Measurements from ENCODE around the gene SMU1. TPM values are rescaled to one million over a fixed set of nuclear protein-coding genes. Genes with fewer than 3 reads are reported as not detected.

The SMU1 gene
- total RNA-seq, 1 experiment from 2014 or later: 23.2 TPM

DNA sequence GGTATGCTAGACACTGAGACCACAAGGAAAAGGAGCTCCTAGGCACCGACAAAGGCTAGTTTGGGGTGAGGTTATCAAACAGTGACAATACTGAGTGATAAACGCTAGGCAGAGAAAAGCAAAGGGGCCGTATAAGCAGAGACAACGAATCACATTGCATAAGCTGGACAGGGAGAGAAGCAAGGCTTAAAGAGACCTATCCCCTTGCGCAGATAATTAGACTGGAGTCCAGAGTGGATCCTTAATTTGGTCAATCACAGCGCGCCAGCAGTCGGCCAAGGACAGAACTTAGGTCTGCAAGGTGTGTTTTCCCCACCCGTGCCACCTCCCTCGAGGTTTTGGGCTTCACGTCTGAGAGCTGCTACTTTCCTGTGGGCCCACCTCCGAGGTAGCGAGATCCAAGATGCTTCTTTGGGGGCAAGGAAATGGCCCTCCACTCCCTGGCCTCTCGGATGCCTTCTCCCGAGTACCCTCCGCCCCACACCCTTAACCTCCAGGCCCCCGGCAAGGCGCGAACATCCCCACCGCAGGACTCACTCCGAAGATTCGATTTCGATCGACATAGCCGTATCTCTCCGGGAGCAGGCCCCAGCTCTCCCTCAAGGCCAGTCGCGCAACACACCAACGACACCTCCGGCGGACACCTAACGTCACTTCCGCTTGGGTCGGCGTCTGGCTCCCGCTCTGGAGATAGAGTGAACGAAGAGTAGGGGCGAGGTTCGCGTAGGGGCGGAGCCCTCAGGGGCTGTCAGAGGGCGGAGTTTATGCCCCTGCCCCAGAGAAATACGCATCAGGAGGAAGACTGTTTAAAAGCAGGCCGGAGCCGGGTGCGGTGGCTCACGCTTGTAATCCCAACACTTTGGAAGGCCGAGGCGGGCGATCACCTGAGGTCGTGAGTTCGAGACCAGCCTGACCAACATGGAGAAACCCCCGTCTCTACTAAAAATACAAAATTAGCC is at the start of gene SMU1 (continued):
- TF ChIP-seq GABPB1 (CRISPR knock-in tag; IDR thresholded peaks at IDR 0.05) (peak; percentile 62), SMAD4 (CRISPR knock-in tag; IDR thresholded peaks at IDR 0.05) (no peak), ZNF138 (CRISPR knock-in tag; conservative IDR thresholded peaks at IDR 0.05) (no peak)

DNA sequence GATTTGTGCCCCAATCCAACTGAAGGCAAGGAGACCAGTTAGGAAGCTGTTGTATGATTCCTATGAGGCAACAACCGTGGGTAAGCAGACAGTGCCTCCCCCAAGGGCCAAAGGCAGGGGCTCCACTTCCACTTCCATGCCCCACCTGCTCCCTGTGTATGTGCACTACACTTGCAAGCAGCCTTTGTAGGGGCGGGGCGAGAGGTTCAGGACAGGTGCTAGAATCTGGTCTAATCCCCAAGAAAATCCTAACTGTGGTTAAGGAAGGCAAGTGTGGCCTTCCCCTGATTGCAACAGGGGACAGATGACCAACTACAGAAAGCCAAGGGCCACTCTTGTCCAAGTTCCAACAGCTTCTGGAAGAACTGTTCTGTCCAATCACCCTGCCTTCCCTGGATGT is 49.0 kb upstream of the SMU1 start:
- Mint-ChIP-seq H3K4me1 (0 out of 2 replicates have a peak, but pooled peaks cover 6% of the 10 kb centered on the region), H3K9me3 (peaks cover 9% of the 10 kb centered on the region), H3K27me3 (ENCODE audit: low read depth) (no peaks in the 10 kb centered on the region), H3K27ac (no peak overlapping the region), H3K4me3 (no peak overlapping the region), H3K36me3 (peaks cover 20% of the 10 kb centered on the region)
- DNase-seq (ENCODE audit: low spot score) (no peak), ATAC-seq (no peak)
- POLR2A ChIA-PET: no interaction called here
- TF ChIP-seq, protein P1, sequence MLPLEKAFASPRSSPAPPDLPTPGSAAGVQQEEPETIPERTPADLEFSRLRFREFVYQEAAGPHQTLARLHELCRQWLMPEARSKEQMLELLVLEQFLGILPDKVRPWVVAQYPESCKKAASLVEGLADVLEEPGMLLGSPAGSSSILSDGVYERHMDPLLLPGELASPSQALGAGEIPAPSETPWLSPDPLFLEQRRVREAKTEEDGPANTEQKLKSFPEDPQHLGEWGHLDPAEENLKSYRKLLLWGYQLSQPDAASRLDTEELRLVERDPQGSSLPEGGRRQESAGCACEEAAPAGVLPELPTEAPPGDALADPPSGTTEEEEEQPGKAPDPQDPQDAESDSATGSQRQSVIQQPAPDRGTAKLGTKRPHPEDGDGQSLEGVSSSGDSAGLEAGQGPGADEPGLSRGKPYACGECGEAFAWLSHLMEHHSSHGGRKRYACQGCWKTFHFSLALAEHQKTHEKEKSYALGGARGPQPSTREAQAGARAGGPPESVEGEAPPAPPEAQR (CRISPR knock-in tag; IDR thresholded peaks at IDR 0.05): no peak
- TF ChIP-seq GABPB1 (CRISPR knock-in tag; IDR thresholded peaks at IDR 0.05) (no peak), RORB (CRISPR knock-in tag; IDR thresholded peaks at IDR 0.05) (no peak), ZNF121 (CRISPR knock-in tag; IDR thresholded peaks at IDR 0.05) (no peak), ETV6 (CRISPR knock-in tag; IDR thresholded peaks at IDR 0.05) (no peak), MYBL2 (CRISPR knock-in tag; IDR thresholded peaks at IDR 0.05) (no peak), PRRX2 (CRISPR knock-in tag; IDR thresholded peaks at IDR 0.05) (no peak), ZNF396 (CRISPR knock-in tag; IDR thresholded peaks at IDR 0.05; ENCODE audit: borderline replicate concordance) (no peak), RELA (CRISPR knock-in tag; IDR thresholded peaks at IDR 0.05; ENCODE audit: borderline replicate concordance) (no peak), SOX15 (CRISPR knock-in tag; IDR thresholded peaks at IDR 0.05) (no peak)
- TF ChIP-seq, protein P2, sequence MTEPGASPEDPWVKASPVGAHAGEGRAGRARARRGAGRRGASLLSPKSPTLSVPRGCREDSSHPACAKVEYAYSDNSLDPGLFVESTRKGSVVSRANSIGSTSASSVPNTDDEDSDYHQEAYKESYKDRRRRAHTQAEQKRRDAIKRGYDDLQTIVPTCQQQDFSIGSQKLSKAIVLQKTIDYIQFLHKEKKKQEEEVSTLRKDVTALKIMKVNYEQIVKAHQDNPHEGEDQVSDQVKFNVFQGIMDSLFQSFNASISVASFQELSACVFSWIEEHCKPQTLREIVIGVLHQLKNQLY (CRISPR knock-in tag; IDR thresholded peaks at IDR 0.05): no peak
- CTCF ChIA-PET: no interaction called here

DNA sequence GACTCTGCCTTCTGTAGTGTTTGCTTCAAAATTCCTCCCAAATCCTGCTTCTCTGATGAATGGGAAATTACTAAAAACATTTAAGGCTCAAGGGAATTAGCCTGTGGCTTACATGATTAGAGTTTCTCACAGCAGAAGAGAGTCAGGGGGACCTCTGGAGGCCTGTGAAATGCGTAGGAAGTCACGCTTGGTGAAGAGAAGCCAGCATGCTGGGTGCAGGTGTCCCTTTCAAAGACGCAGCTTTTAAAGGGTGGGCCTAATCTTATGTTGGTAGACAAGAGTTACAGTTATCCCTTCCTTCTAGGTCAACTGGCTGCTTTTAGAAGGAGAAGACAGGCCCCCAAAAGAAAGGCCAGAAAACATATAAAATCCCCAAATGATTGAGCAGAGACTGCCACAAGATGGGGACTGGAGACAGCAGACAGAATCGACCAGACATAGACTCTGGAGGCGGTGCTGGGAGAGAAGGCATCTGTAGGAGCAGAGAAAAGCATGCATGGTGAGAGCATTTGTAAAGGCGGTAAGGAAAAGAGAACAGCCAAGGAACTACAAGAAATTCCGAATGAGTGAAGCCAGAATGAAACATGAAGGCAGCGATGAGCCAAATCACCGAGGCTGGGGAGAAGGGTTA is 48.4 kb upstream of the SMU1 start:
- CTCF ChIA-PET: no interaction called here
- Mint-ChIP-seq H3K36me3 (peaks cover 20% of the 10 kb centered on the region), H3K4me3 (no peak overlapping the region), H3K27me3 (ENCODE audit: low read depth) (no peaks in the 10 kb centered on the region), H3K9me3 (peaks cover 9% of the 10 kb centered on the region), H3K4me1 (0 out of 2 replicates have a peak, but pooled peaks cover 6% of the 10 kb centered on the region), H3K27ac (peak overlapping the region; percentile 47)
- DNase-seq (ENCODE audit: low spot score): no peak
- POLR2A ChIA-PET: no interaction called here
- ATAC-seq: no peak
- TF ChIP-seq, protein P3, sequence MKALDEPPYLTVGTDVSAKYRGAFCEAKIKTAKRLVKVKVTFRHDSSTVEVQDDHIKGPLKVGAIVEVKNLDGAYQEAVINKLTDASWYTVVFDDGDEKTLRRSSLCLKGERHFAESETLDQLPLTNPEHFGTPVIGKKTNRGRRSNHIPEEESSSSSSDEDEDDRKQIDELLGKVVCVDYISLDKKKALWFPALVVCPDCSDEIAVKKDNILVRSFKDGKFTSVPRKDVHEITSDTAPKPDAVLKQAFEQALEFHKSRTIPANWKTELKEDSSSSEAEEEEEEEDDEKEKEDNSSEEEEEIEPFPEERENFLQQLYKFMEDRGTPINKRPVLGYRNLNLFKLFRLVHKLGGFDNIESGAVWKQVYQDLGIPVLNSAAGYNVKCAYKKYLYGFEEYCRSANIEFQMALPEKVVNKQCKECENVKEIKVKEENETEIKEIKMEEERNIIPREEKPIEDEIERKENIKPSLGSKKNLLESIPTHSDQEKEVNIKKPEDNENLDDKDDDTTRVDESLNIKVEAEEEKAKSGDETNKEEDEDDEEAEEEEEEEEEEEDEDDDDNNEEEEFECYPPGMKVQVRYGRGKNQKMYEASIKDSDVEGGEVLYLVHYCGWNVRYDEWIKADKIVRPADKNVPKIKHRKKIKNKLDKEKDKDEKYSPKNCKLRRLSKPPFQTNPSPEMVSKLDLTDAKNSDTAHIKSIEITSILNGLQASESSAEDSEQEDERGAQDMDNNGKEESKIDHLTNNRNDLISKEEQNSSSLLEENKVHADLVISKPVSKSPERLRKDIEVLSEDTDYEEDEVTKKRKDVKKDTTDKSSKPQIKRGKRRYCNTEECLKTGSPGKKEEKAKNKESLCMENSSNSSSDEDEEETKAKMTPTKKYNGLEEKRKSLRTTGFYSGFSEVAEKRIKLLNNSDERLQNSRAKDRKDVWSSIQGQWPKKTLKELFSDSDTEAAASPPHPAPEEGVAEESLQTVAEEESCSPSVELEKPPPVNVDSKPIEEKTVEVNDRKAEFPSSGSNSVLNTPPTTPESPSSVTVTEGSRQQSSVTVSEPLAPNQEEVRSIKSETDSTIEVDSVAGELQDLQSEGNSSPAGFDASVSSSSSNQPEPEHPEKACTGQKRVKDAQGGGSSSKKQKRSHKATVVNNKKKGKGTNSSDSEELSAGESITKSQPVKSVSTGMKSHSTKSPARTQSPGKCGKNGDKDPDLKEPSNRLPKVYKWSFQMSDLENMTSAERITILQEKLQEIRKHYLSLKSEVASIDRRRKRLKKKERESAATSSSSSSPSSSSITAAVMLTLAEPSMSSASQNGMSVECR (CRISPR knock-in tag; IDR thresholded peaks at IDR 0.05; ENCODE audit: borderline replicate concordance): no peak
- TF ChIP-seq CREB1 (CRISPR knock-in tag; IDR thresholded peaks at IDR 0.05): no peak
- TF ChIP-seq ZNF219 (CRISPR knock-in tag; IDR thresholded peaks at IDR 0.05; ENCODE audit: borderline replicate concordance): no peak
- TF ChIP-seq MYBL2 (CRISPR knock-in tag; IDR thresholded peaks at IDR 0.05): no peak
- TF ChIP-seq, protein P4, sequence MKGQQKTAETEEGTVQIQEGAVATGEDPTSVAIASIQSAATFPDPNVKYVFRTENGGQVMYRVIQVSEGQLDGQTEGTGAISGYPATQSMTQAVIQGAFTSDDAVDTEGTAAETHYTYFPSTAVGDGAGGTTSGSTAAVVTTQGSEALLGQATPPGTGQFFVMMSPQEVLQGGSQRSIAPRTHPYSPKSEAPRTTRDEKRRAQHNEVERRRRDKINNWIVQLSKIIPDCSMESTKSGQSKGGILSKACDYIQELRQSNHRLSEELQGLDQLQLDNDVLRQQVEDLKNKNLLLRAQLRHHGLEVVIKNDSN (CRISPR knock-in tag; IDR thresholded peaks at IDR 0.05): no peak
- TF ChIP-seq ZNF317 (CRISPR knock-in tag; IDR thresholded peaks at IDR 0.05; ENCODE audit: borderline replicate concordance, low read depth): no peak
- no peak for TF ChIP-seq ATF1 (CRISPR knock-in tag; IDR thresholded peaks at IDR 0.05)
- TF ChIP-seq, protein P5, sequence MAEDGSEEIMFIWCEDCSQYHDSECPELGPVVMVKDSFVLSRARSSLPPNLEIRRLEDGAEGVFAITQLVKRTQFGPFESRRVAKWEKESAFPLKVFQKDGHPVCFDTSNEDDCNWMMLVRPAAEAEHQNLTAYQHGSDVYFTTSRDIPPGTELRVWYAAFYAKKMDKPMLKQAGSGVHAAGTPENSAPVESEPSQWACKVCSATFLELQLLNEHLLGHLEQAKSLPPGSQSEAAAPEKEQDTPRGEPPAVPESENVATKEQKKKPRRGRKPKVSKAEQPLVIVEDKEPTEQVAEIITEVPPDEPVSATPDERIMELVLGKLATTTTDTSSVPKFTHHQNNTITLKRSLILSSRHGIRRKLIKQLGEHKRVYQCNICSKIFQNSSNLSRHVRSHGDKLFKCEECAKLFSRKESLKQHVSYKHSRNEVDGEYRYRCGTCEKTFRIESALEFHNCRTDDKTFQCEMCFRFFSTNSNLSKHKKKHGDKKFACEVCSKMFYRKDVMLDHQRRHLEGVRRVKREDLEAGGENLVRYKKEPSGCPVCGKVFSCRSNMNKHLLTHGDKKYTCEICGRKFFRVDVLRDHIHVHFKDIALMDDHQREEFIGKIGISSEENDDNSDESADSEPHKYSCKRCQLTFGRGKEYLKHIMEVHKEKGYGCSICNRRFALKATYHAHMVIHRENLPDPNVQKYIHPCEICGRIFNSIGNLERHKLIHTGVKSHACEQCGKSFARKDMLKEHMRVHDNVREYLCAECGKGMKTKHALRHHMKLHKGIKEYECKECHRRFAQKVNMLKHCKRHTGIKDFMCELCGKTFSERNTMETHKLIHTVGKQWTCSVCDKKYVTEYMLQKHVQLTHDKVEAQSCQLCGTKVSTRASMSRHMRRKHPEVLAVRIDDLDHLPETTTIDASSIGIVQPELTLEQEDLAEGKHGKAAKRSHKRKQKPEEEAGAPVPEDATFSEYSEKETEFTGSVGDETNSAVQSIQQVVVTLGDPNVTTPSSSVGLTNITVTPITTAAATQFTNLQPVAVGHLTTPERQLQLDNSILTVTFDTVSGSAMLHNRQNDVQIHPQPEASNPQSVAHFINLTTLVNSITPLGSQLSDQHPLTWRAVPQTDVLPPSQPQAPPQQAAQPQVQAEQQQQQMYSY (CRISPR knock-in tag; IDR thresholded peaks at IDR 0.05): no peak

Measured in WTC11 (cell line).